ENCODE measurements around the gene EVL.

Gene EVL

DNA sequence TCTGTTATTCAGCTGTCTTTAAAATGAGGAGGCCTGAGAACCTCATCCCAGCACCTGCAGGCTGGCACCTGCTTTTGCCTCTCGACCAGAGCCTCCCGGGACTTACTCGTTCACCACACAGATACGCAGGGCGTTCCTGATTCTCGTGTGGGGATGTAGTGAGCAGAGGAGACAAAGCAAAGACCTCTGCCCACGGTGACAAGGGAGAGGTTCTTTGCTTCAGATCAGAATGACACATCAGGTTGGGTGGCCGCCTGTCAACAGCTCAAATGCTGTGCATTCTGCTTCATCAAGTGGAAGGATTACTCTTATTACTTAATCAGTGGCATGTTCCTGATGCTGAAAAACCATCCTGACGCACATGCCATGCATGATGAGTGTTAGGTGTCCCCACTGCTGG lies 69.9 kb downstream of the EVL start:
- no peak for DNase-seq (ENCODE audit: low read depth)
- H3K4me3 ChIP-seq (ENCODE audit: low read depth, low read length): no peak overlapping the region
- TF ChIP-seq, protein P1, sequence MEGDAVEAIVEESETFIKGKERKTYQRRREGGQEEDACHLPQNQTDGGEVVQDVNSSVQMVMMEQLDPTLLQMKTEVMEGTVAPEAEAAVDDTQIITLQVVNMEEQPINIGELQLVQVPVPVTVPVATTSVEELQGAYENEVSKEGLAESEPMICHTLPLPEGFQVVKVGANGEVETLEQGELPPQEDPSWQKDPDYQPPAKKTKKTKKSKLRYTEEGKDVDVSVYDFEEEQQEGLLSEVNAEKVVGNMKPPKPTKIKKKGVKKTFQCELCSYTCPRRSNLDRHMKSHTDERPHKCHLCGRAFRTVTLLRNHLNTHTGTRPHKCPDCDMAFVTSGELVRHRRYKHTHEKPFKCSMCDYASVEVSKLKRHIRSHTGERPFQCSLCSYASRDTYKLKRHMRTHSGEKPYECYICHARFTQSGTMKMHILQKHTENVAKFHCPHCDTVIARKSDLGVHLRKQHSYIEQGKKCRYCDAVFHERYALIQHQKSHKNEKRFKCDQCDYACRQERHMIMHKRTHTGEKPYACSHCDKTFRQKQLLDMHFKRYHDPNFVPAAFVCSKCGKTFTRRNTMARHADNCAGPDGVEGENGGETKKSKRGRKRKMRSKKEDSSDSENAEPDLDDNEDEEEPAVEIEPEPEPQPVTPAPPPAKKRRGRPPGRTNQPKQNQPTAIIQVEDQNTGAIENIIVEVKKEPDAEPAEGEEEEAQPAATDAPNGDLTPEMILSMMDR (IDR thresholded peaks at IDR 0.05; ENCODE audit: low read depth, low read length): no peak
- no peak for TF ChIP-seq POLR2A (IDR thresholded peaks at IDR 0.05; ENCODE audit: extremely low read depth, insufficient read length)
- TF ChIP-seq, protein P2, sequence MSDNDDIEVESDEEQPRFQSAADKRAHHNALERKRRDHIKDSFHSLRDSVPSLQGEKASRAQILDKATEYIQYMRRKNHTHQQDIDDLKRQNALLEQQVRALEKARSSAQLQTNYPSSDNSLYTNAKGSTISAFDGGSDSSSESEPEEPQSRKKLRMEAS (IDR thresholded peaks at IDR 0.05; ENCODE audit: low read depth, low read length): no peak
- no peak for TF ChIP-seq MYC (IDR thresholded peaks at IDR 0.05; ENCODE audit: low read depth, low read length)

DNA sequence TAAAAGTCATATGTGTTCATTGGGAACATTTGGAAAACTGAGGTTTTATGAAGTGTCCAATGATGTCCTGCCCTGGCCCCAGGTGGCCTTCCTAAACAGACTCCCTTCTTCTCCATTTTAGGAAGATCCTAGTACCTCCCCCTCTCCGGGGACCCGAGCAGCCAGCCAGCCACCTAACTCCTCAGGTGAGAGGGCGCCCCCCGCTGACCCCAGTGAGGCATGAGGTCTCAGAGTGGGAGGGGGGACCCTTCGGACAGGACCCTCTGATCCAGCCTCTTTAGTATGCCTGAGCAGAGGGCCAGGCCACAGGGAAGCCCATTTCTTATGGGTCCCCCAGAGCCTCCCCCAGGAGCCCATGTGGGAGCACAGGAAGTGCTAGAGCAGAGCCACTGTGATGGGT lies 70.6 kb downstream of the EVL start:
- no peak overlapping the region for H3K4me3 ChIP-seq (ENCODE audit: low read depth, low read length)
- TF ChIP-seq, protein P2 (IDR thresholded peaks at IDR 0.05; ENCODE audit: low read depth, low read length): no peak
- TF ChIP-seq MYC (IDR thresholded peaks at IDR 0.05; ENCODE audit: low read depth, low read length) (no peak), POLR2A (IDR thresholded peaks at IDR 0.05; ENCODE audit: extremely low read depth, insufficient read length) (no peak)
- TF ChIP-seq, protein P1 (IDR thresholded peaks at IDR 0.05; ENCODE audit: low read depth, low read length): no peak
- no peak for DNase-seq (ENCODE audit: low read depth)

DNA sequence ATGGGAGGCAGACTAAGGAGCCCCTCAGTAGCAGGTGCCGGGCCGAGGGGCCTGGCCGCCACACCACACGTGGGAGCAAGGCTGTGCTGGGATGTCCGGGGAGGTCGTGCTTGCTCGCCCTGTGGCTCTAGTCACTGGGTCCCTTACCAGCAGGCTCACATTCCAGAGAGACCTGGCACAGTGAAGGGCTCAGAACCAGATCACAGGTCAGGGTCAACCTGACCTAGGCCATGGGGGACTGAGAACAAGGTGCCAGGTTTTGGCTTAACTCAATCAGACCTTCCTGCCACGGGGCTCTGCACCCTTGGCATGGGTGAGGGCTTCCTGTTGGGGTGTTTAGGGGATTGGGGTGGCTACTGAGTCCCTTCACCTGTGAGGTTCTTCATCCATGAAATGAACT lies 72.0 kb downstream of the EVL start:
- H3K4me3 ChIP-seq (ENCODE audit: low read depth, low read length): no peak overlapping the region
- no peak for DNase-seq (ENCODE audit: low read depth)
- no peak for TF ChIP-seq POLR2A (IDR thresholded peaks at IDR 0.05; ENCODE audit: extremely low read depth, insufficient read length)
- TF ChIP-seq MYC (IDR thresholded peaks at IDR 0.05; ENCODE audit: low read depth, low read length): no peak
- TF ChIP-seq, protein P1 (IDR thresholded peaks at IDR 0.05; ENCODE audit: low read depth, low read length): no peak
- TF ChIP-seq, protein P2 (IDR thresholded peaks at IDR 0.05; ENCODE audit: low read depth, low read length): no peak

DNA sequence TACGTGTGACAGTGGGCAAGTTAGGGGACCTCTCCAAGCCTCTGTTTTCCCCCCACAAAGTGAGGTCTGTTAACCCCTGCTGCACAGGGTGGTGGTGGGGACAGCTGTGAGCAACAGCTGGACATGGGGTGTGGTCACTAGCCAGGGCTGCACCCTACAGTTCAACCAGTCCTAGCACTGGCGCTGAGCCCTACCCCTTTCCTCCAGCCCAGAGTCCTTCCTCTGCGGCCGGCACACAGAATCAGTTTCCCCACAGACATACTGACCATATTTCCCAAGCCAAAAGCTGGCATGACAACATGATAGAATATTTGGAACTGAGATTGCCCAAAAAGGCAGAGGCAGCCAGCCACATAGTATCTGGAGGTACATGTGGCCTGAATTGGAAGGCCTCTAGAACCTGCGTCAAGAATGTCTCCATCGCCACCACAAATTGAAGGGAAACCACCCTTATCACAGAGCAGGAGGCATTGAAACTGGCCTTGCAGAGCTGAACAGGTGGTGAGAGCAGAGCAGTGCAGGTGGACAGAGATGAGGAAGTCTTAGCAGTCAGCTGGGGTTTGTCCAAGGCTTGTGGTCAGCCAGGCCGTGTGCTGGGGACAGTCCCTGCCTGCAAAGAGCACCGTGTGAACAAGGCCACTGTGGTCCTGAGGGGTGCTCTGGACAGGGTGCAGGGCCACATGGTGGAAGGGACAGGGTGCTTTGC lies 73.0 kb downstream of the EVL start:
- no peak overlapping the region for H3K4me3 ChIP-seq (ENCODE audit: low read depth, low read length)
- TF ChIP-seq, protein P2 (IDR thresholded peaks at IDR 0.05; ENCODE audit: low read depth, low read length): no peak
- TF ChIP-seq POLR2A (IDR thresholded peaks at IDR 0.05; ENCODE audit: extremely low read depth, insufficient read length) (no peak), MYC (IDR thresholded peaks at IDR 0.05; ENCODE audit: low read depth, low read length) (no peak)
- TF ChIP-seq, protein P1 (IDR thresholded peaks at IDR 0.05; ENCODE audit: low read depth, low read length): no peak
- DNase-seq (ENCODE audit: low read depth): no peak

DNA sequence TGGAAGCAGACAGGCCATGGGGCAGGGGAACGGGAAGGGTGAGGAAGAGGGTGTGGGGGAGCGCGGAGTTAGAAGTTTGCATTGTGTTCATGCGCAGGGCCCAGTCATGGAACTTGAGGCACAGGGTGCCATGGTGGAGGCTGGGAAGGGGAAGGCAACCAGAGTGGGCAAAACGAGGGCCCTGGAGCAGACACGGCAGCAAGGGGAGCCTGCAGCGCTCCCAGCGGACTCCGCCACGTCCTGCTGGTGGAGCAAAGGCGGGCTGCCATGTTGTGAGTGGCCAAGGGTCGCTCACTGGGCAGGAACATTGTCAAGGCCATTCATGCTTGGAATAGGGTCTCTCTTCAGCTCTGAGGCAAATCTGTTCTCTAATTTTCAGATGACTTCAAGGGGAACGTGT lies 73.7 kb downstream of the EVL start:
- H3K4me3 ChIP-seq (ENCODE audit: low read depth, low read length): no peak overlapping the region
- TF ChIP-seq POLR2A (IDR thresholded peaks at IDR 0.05; ENCODE audit: extremely low read depth, insufficient read length): no peak
- TF ChIP-seq, protein P2 (IDR thresholded peaks at IDR 0.05; ENCODE audit: low read depth, low read length): no peak
- TF ChIP-seq MYC (IDR thresholded peaks at IDR 0.05; ENCODE audit: low read depth, low read length): no peak
- TF ChIP-seq, protein P1 (IDR thresholded peaks at IDR 0.05; ENCODE audit: low read depth, low read length): no peak
- no peak for DNase-seq (ENCODE audit: low read depth)
